Neural cell (in vitro differentiated cells): ENCODE results near the gene EIF3K. TPM values are rescaled to one million over a fixed set of nuclear protein-coding genes. Genes with fewer than 3 reads are reported as not detected.
"Not testable (repeated sequence)": the region's sequence is repeated elsewhere in the genome, so short reads cannot be mapped to it uniquely, and the experiment has no call there.

Experiments used
- H2AFZ ChIP-seq: fragments of 200-600, 300-800 bp; sonication (generic), shearing (Covaris generic); 2 replicates; pipeline ENCODE4 v1.6.0; 2014; ENCODE audit warnings: low read depth, mild to moderate bottlenecking, antibody characterized with exemption, low read length, moderate library complexity
- H3F3A ChIP-seq: fragments of 200-600 bp; shearing (Covaris generic); 2 replicates; pipeline ENCODE4 v1.6.1; 2016; ENCODE audit warnings: mild to moderate bottlenecking, moderate library complexity, mixed read lengths, antibody characterized with exemption, low read length; ENCODE audit not compliant: insufficient read depth, poor library complexity, severe bottlenecking
- H3K27ac ChIP-seq: fragments of 200-600, 300-800 bp; sonication (generic), shearing (Covaris generic); 2 replicates; pipeline ENCODE4 v1.5.1; 2014; ENCODE audit warnings: mild to moderate bottlenecking, low read length, moderate library complexity
- H3K27me3 ChIP-seq: fragments of 300-800, 200-600 bp; sonication (generic), shearing (Covaris generic); 2 replicates; pipeline ENCODE4 v1.6.0; 2014; ENCODE audit warnings: mild to moderate bottlenecking, low read depth, low read length, moderate library complexity; ENCODE audit not compliant: insufficient read depth
- H3K36me3 ChIP-seq: fragments of 300-800, 200-600 bp; sonication (generic), shearing (Covaris generic); 2 replicates; pipeline ENCODE4 v1.5.1; 2014; ENCODE audit warnings: mild to moderate bottlenecking, antibody characterized with exemption, low read length, moderate library complexity; ENCODE audit not compliant: insufficient read depth
- H3K4me2 ChIP-seq: fragments of 300-800, 200-600 bp; sonication (generic), shearing (Covaris generic); 2 replicates; pipeline ENCODE4 v1.6.0; 2014; ENCODE audit warnings: mild to moderate bottlenecking, low read length
- H3K4me3 ChIP-seq: fragments of 300-800, 200-600 bp; sonication (generic), shearing (Covaris generic); 2 replicates; pipeline ENCODE4 v1.5.1; 2014; ENCODE audit warnings: mild to moderate bottlenecking, low read length, moderate library complexity
- H3K79me2 ChIP-seq: fragments of 200-600 bp; shearing (Covaris generic); replicated peaks from 2 replicates; pipeline ENCODE4 v1.6.0; 2014; ENCODE audit warnings: mild to moderate bottlenecking, low read length, moderate library complexity; ENCODE audit not compliant: insufficient read depth
- H3K9ac ChIP-seq: fragments of 300-800, 200-600 bp; sonication (generic), shearing (Covaris generic); 2 replicates; pipeline ENCODE4 v1.6.1; 2016; ENCODE audit warnings: mild to moderate bottlenecking, low read length, mixed read lengths
- H3K9me2 ChIP-seq: fragments of 200-600 bp; shearing (Covaris generic); 2 replicates; pipeline ENCODE4 v1.6.1; 2016; ENCODE audit warnings: mild to moderate bottlenecking, low read length, mixed read lengths; ENCODE audit not compliant: insufficient read depth
- H3K9me3 ChIP-seq: fragments of 200-600, 300-800 bp; sonication (generic), shearing (Covaris generic); 2 replicates; pipeline ENCODE4 v1.6.1; 2016; ENCODE audit warnings: mild to moderate bottlenecking, mixed run types, low read length, moderate library complexity, mixed read lengths
- H4K20me1 ChIP-seq: fragments of 200-600 bp; shearing (Covaris generic); 2 replicates; pipeline ENCODE4 v1.6.1; 2016; ENCODE audit warnings: mild to moderate bottlenecking, mixed run types; ENCODE audit not compliant: insufficient read depth
- CTCF ChIP-seq: fragments of 450-650 bp; IDR thresholded peaks from 2 replicates; pipeline ENCODE4 v1.5.1; 2014; ENCODE audit warnings: antibody characterized with exemption, mild to moderate bottlenecking, moderate library complexity; ENCODE audit not compliant: poor library complexity, severe bottlenecking
- EP300 ChIP-seq: fragments of 450-650 bp; conservative IDR thresholded peaks from 2 replicates; pipeline ENCODE4 v1.6.1; 2014; ENCODE audit warnings: antibody characterized with exemption, mild to moderate bottlenecking, moderate library complexity; ENCODE audit not compliant: poor library complexity, severe bottlenecking
- EZH2 ChIP-seq: fragments of 200-600, 300-800 bp; shearing (Covaris generic), sonication (generic); IDR thresholded peaks from 2 replicates; pipeline ENCODE4 v1.6.1; 2014; ENCODE audit warnings: antibody characterized with exemption, low read length, borderline replicate concordance, mild to moderate bottlenecking; ENCODE audit not compliant: insufficient read depth, poor library complexity, severe bottlenecking
- MXI1 ChIP-seq: fragments of 450-650 bp; conservative IDR thresholded peaks from 2 replicates; pipeline ENCODE4 v1.6.1; 2014; ENCODE audit warnings: antibody characterized with exemption, mild to moderate bottlenecking; ENCODE audit not compliant: poor library complexity, severe bottlenecking
- POLR2AphosphoS5 ChIP-seq: IDR thresholded peaks from 2 replicates; pipeline ENCODE4 v1.6.1; 2012
- RAD21 ChIP-seq: fragments of 450-650 bp; conservative IDR thresholded peaks from 2 replicates; pipeline ENCODE4 v1.6.1; 2014; ENCODE audit warnings: antibody characterized with exemption, mild to moderate bottlenecking, moderate library complexity
- REST ChIP-seq: IDR thresholded peaks from 2 replicates; pipeline ENCODE4 v1.6.1; 2012; ENCODE audit warnings: borderline replicate concordance
- SMC3 ChIP-seq: fragments of 450-650 bp; conservative IDR thresholded peaks from 2 replicates; pipeline ENCODE4 v1.6.1; 2014; ENCODE audit warnings: antibody characterized with exemption, mild to moderate bottlenecking, moderate library complexity; ENCODE audit not compliant: poor library complexity
- TAF1 ChIP-seq: IDR thresholded peaks from 2 replicates; pipeline ENCODE4 v1.6.1; 2012; ENCODE audit warnings: low read depth
- polyA plus RNA-seq: library from polyadenylated mRNA; depleted of rRNA; stranded (reverse); fragments of >200 nt; gene quantifications from 2 replicates; pipeline ENCODE4 v1.2.3, GENCODE V29; 2014

EIF3K gene
- polyA plus RNA-seq, 1 donor from 2014 or later = 462 TPM

- Histone ChIP-seq H2AFZ (no peak overlapping the region), H3K4me2 (no peak overlapping the region), H3K9ac (no peak overlapping the region), H3K27me3 (no peaks in the 10 kb centered on the region), H3K9me3 (no peaks in the 10 kb centered on the region), H3K9me2 (no peaks in the 10 kb centered on the region), H3K79me2 (no peaks in the 10 kb centered on the region), H3K4me3 (no peak overlapping the region), H3F3A (no peaks in the 10 kb centered on the region), H3K36me3 (no peaks in the 10 kb centered on the region), H4K20me1 (no peaks in the 10 kb centered on the region), H3K27ac (no peak overlapping the region)
- no peak for TF ChIP-seq REST
Measured at GRCh38 chr19:38571682-38572081, 47.3 kb upstream of the EIF3K start.

GRCh38 chr19:38577826-38578225 lies 41.2 kb upstream of the EIF3K start:
- H3K27ac ChIP-seq = no peak overlapping the region
- no peak for TF ChIP-seq RAD21
- TF ChIP-seq SMC3 = no peak
- no peak for TF ChIP-seq EZH2
- TF ChIP-seq TAF1 = no peak
- no peak for TF ChIP-seq EP300
- TF ChIP-seq CTCF = no peak
- TF ChIP-seq POLR2AphosphoS5 = no peak
- no peak for TF ChIP-seq MXI1
- TF ChIP-seq REST = no peak
- H3K27me3 ChIP-seq = no peaks in the 10 kb centered on the region
- no peaks in the 10 kb centered on the region for H3K79me2 ChIP-seq
- no peaks in the 10 kb centered on the region for H3K9me3 ChIP-seq
- no peaks in the 10 kb centered on the region for H3K36me3 ChIP-seq
- no peaks in the 10 kb centered on the region for H3F3A ChIP-seq
- no peak overlapping the region for H3K4me2 ChIP-seq
- no peak overlapping the region for H3K4me3 ChIP-seq
- H3K9ac ChIP-seq = no peak overlapping the region
- H3K9me2 ChIP-seq = no peaks in the 10 kb centered on the region
- H2AFZ ChIP-seq = no peak overlapping the region
- H4K20me1 ChIP-seq = no peaks in the 10 kb centered on the region

- not testable (repeated sequence) for H3K36me3 ChIP-seq, H4K20me1 ChIP-seq, H3K9me2 ChIP-seq, H2AFZ ChIP-seq, H3F3A ChIP-seq, H3K9me3 ChIP-seq, H3K4me2 ChIP-seq, H3K27ac ChIP-seq, H3K79me2 ChIP-seq, H3K9ac ChIP-seq, H3K27me3 ChIP-seq, H3K4me3 ChIP-seq
Measured at GRCh38 chr19:38579304-38579703, 39.7 kb upstream of the EIF3K start.
